Measurements from ENCODE around the gene AXIN2. TPM values are rescaled to one million over a fixed set of nuclear protein-coding genes. Genes with fewer than 3 reads are reported as not detected.

AXIN2 gene
- total and polyA plus RNA-seq, 2 donors from 2014 or later = 1.2 to 14.0 TPM

DNA sequence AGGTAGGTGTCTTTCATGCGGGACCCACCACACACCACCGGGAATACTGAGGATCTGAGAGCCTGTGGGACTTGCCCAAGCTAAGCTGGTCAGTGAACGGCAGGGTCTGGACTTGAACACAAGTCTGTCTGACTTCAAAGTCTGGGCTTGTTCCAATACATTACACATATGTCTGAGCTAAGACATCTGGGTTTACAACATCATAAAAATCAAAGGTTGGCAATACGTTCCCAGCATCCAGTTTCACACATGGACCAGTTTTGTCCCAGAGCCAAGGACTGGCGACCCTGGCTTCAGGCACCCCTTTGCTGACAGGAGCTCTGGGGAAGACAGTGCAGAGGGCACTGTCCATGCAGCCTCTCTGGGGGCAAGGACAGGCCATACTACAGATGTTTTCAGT lies 27.9 kb upstream of the AXIN2 start:
- intact Hi-C loops (cut with DNase I) = no loop called here
- H3K4me1 ChIP-seq (ENCODE audit: control insufficient read depth in 2 of 3, insufficient read depth in 2 of 3, low read depth in 1 of 3, low read length in 3 of 3) = no peaks in the 10 kb centered on the region
- TF ChIP-seq CTCF (IDR thresholded peaks at IDR 0.05; ENCODE audit: borderline replicate concordance, extremely low read depth, insufficient read depth) = no peak
- no peak overlapping the region for H3K27ac ChIP-seq (ENCODE audit: low read depth in 2 of 2, low read length in 2 of 2)
- no peaks in the 10 kb centered on the region for H3K9me3 ChIP-seq (ENCODE audit: control insufficient read depth in 2 of 3, insufficient read depth in 1 of 3, low read length in 3 of 3)
- no peak for FAIRE-seq
- no peak overlapping the region for H3K9ac ChIP-seq (ENCODE audit: low read length in 3 of 3)
- no peaks in the 10 kb centered on the region for H3K27me3 ChIP-seq (ENCODE audit: control insufficient read depth, insufficient read depth, low read length)
- no peak overlapping the region for H3K4me3 ChIP-seq (ENCODE audit: low read length in 3 of 3)
- H3K36me3 ChIP-seq (ENCODE audit: control insufficient read depth in 2 of 3, insufficient read depth in 3 of 3, low read length in 3 of 3) = no peaks in the 10 kb centered on the region
- DNase-seq = peak in 2 of 5 donors; percentile 20 to 29

DNA sequence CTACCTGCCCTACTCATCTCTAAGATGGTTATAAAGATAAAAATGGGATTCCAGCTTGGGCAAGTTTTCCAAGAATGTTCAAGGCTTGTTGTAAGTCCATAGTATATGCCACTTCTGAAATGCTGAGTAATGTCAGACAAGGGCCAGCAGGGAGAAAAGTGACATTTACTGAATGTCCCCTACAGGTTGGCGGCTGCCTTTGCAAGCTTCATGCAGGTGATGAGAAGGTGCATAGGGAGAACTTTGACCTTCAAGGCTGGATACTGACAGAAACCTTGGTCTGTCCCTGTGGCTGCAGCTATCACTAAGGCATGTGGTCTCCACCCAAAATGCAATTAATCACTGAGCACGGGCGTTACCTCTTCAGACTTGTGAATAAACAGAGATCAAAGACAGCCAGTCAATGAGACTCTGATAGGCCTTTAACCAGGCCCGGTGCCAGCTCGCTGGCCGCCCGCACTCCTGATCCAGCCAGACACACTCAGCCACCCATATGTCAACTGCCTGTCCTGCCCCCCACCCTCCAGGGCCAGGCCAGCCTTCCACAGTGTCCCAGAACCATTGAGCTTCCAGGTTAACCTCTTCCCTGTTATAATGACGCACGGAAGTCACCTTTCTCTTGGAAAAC lies 26.8 kb upstream of the AXIN2 start:
- Histone ChIP-seq H3K27me3 (ENCODE audit: control insufficient read depth, insufficient read depth, low read length) (no peaks in the 10 kb centered on the region), H3K36me3 (ENCODE audit: control insufficient read depth in 2 of 3, insufficient read depth in 3 of 3, low read length in 3 of 3) (no peaks in the 10 kb centered on the region), H3K9ac (ENCODE audit: low read length in 3 of 3) (no peak overlapping the region), H3K27ac (ENCODE audit: low read depth in 2 of 2, low read length in 2 of 2) (no peak overlapping the region), H3K9me3 (ENCODE audit: control insufficient read depth in 2 of 3, insufficient read depth in 1 of 3, low read length in 3 of 3) (no peaks in the 10 kb centered on the region), H3K4me3 (ENCODE audit: low read length in 3 of 3) (no peak overlapping the region), H3K4me1 (ENCODE audit: control insufficient read depth in 2 of 3, insufficient read depth in 2 of 3, low read depth in 1 of 3, low read length in 3 of 3) (no peaks in the 10 kb centered on the region)
- intact Hi-C loops (cut with DNase I) = no loop called here
- no peak for TF ChIP-seq CTCF (IDR thresholded peaks at IDR 0.05; ENCODE audit: borderline replicate concordance, extremely low read depth, insufficient read depth)
- FAIRE-seq = no peak
- peak in 2 of 5 donors; percentile 27 to 37 for DNase-seq

DNA sequence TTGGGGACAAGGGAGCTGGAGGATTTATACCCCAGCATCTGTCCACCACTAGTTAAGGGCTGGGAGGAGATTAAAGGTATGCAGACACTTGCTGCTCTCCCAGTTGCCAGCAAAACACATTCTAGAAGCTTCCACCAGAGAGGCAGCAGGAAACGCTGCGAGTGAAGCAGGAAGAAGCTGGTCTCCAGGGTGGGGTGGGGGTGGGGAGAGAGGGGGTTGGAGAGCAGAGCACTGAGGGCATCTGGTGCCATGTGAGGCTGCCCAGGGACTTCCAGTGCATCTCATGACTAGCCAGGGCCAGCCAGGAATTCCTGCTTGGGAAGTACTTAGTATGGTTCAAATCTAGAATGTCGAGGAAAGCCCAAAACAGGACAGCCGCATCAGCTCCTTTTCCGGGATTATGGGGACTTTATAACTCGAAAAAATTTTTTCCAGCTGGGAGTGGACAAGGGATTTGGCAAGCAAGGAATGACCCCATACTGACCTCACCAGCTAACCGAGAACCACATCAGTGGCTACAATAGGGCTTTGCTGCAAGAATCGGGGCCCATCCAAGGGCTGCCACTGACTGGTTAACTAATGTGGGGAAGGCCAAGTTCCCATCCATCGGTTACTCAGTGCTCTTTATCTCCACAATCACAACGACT lies 26.2 kb upstream of the AXIN2 start:
- no peak for FAIRE-seq
- no peak overlapping the region for H3K9ac ChIP-seq (ENCODE audit: low read length in 3 of 3)

More for the DNA sequence above, 26.2 kb upstream of the AXIN2 start:
- Histone ChIP-seq H3K27ac (ENCODE audit: low read depth in 2 of 2, low read length in 2 of 2) (no peak overlapping the region), H3K27me3 (ENCODE audit: control insufficient read depth, insufficient read depth, low read length) (no peaks in the 10 kb centered on the region), H3K4me1 (ENCODE audit: control insufficient read depth in 2 of 3, insufficient read depth in 2 of 3, low read depth in 1 of 3, low read length in 3 of 3) (no peaks in the 10 kb centered on the region), H3K9me3 (ENCODE audit: control insufficient read depth in 2 of 3, insufficient read depth in 1 of 3, low read length in 3 of 3) (no peaks in the 10 kb centered on the region), H3K4me3 (ENCODE audit: low read length in 3 of 3) (no peak overlapping the region), H3K36me3 (ENCODE audit: control insufficient read depth in 2 of 3, insufficient read depth in 3 of 3, low read length in 3 of 3) (no peaks in the 10 kb centered on the region)
- intact Hi-C loops (cut with DNase I) = no loop called here
- TF ChIP-seq CTCF (IDR thresholded peaks at IDR 0.05; ENCODE audit: borderline replicate concordance, extremely low read depth, insufficient read depth) = no peak
- DNase-seq = peak in 1 of 5 donors; percentile 32
